Lower lobe of right lung (tissue), 2 donors: Measurements from ENCODE around the gene PAQR4. TPM values are rescaled to one million over a fixed set of nuclear protein-coding genes. Genes with fewer than 3 reads are reported as not detected.
A peak's percentile ranks its signal among the peaks of the same experiment; 100 is the strongest.

ENCODE experiments used
- ATAC-seq, 2 donors: fragments of 200-7000 bp; cut with Tn5 transposase; one replicate each; pipeline ENCODE4 v1.9.1; 2020 to 2022; ENCODE audit warnings: mild to moderate bottlenecking in 2 of 2, moderate library complexity in 2 of 2
- DNase-seq: peaks from one replicate; pipeline ENCODE4 v3.0.0-alpha.2; 2020
- H3K27ac ChIP-seq: fragments of 200-600 bp; one replicate; pipeline ENCODE4 v1.8.0; 2022
- H3K27me3 ChIP-seq: fragments of 200-600 bp; one replicate; pipeline ENCODE4 v1.8.0; 2022; ENCODE audit warnings: low read depth
- H3K36me3 ChIP-seq: fragments of 200-600 bp; one replicate; pipeline ENCODE4 v1.8.0; 2022; ENCODE audit warnings: mild to moderate bottlenecking
- H3K4me1 ChIP-seq: fragments of 200-600 bp; one replicate; pipeline ENCODE4 v1.8.0; 2022
- H3K4me3 ChIP-seq: fragments of 200-600 bp; one replicate; pipeline ENCODE4 v1.8.0; 2022; ENCODE audit warnings: mild to moderate bottlenecking
- H3K9me3 ChIP-seq: fragments of 200-600 bp; one replicate; pipeline ENCODE4 v1.8.0; 2022
- CTCF ChIP-seq: fragments of 200-600 bp; IDR thresholded peaks from one replicate; pipeline ENCODE4 v1.8.0; 2022; ENCODE audit warnings: antibody characterized with exemption, mild to moderate bottlenecking
- intact Hi-C: fragments of 100-400 bp; cut with DNase I; formaldehyde crosslinking; loops from one replicate; pipeline ENCODE4 v1.11.0; 2022
- total RNA-seq: library from RNA; stranded (reverse); fragmentation: NEBNext Ultra II Directional; extraction: Animal tissue kit (Norgen Biotek cat#: 25700); gene quantifications from one replicate; pipeline ENCODE4 v1.2.1, GENCODE V29; 2021
- donor health status: DM: no; HTN: yes; CAD: no; lungs with severe emphysema.

Gene PAQR4
- total RNA-seq, 1 donor from 2014 or later = 10.8 TPM

- Histone ChIP-seq H3K4me1 (no peaks in the 10 kb centered on the region), H3K27me3 (peaks cover 55% of the 10 kb centered on the region), H3K36me3 (peaks cover 13% of the 10 kb centered on the region), H3K4me3 (no peak overlapping the region), H3K9me3 (no peaks in the 10 kb centered on the region), H3K27ac (no peak overlapping the region)
- DNase-seq (no peak), ATAC-seq (no peak)
- no peak for TF ChIP-seq CTCF
- intact Hi-C loops = no loop called here
Observed at GRCh38 chr16:2953706-2954627, 15.2 kb upstream of the PAQR4 start.

- no peaks in the 10 kb centered on the region for H3K4me1 ChIP-seq
- H3K4me3 ChIP-seq = no peak overlapping the region
- intact Hi-C loops = no loop called here
- no peak for TF ChIP-seq CTCF
- peaks cover 64% of the 10 kb centered on the region for H3K27me3 ChIP-seq
- peaks cover 5% of the 10 kb centered on the region for H3K36me3 ChIP-seq
- no peak overlapping the region for H3K27ac ChIP-seq
- DNase-seq = no peak
- peak in 1 of 2 donors; percentile 5 for ATAC-seq
- H3K9me3 ChIP-seq = no peaks in the 10 kb centered on the region
Observed at GRCh38 chr16:2954656-2955381, 14.3 kb upstream of the PAQR4 start.

GRCh38 chr16:2955438-2955778 is 13.7 kb upstream of the PAQR4 start:
- no peak for ATAC-seq
- H3K4me1 ChIP-seq = no peaks in the 10 kb centered on the region
- intact Hi-C loops = no loop called here
- H3K4me3 ChIP-seq = no peak overlapping the region
- no peak overlapping the region for H3K27ac ChIP-seq
- H3K27me3 ChIP-seq = peaks cover 64% of the 10 kb centered on the region
- DNase-seq = no peak
- no peaks in the 10 kb centered on the region for H3K9me3 ChIP-seq
- TF ChIP-seq CTCF = no peak
- no peaks in the 10 kb centered on the region for H3K36me3 ChIP-seq

GRCh38 chr16:2955779-2956578 is 13.2 kb upstream of the PAQR4 start:
- no peak overlapping the region for H3K27ac ChIP-seq
- no peaks in the 10 kb centered on the region for H3K4me1 ChIP-seq
- peak in 1 of 2 donors; percentile 23 for ATAC-seq
- no peaks in the 10 kb centered on the region for H3K36me3 ChIP-seq
- TF ChIP-seq CTCF = no peak
- DNase-seq = no peak
- no peak overlapping the region for H3K4me3 ChIP-seq
- no peaks in the 10 kb centered on the region for H3K9me3 ChIP-seq
- H3K27me3 ChIP-seq = peaks cover 64% of the 10 kb centered on the region
- intact Hi-C loops = no loop called here

- DNase-seq (no peak), ATAC-seq (no peak)
- no peaks in the 10 kb centered on the region for H3K4me1 ChIP-seq
- TF ChIP-seq CTCF = no peak
- no peaks in the 10 kb centered on the region for H3K9me3 ChIP-seq
- no peak overlapping the region for H3K4me3 ChIP-seq
- H3K27me3 ChIP-seq = peaks cover 68% of the 10 kb centered on the region
- intact Hi-C loops = no loop called here
- H3K36me3 ChIP-seq = no peaks in the 10 kb centered on the region
- no peak overlapping the region for H3K27ac ChIP-seq
Observed at GRCh38 chr16:2956579-2956956, 12.6 kb upstream of the PAQR4 start.
